K562 (cell line): ENCODE results near the gene LSR. TPM values are rescaled to one million over a fixed set of nuclear protein-coding genes. Genes with fewer than 3 reads are reported as not detected.

Experiments
- ARNT ChIP-seq, 2 experiments: fragments of 450-650 bp; IDR thresholded peaks; 2 replicates each; pipeline ENCODE4 v1.6.1; 2016; ENCODE audit warnings: mild to moderate bottlenecking in 1 of 2
- CXXC5 ChIP-seq: fragments of 250-450 bp; sonication (Bioruptor Pico); IDR thresholded peaks from 2 replicates; pipeline ENCODE4 v1.8.0; 2022; ENCODE audit warnings: inconsistent platforms, mild to moderate bottlenecking, moderate library complexity
- MLLT1 ChIP-seq, 2 experiments: fragments of 450-650 bp; IDR thresholded peaks; 2 replicates each; pipeline ENCODE4 v1.6.1; 2016
- NELFE ChIP-seq: IDR thresholded peaks from 2 replicates; pipeline ENCODE4 v1.6.1; 2011; ENCODE audit warnings: mild to moderate bottlenecking; ENCODE audit not compliant: insufficient read depth, insufficient read length
- RAD21 ChIP-seq, 2 experiments: fragments of 250-450 bp in 1 of 2; fragments of 450-650 bp in 1 of 2; sonication (Bioruptor Pico) in 1 of 2; formaldehyde crosslinking in 1 of 2; IDR thresholded peaks in 1 of 2; conservative IDR thresholded peaks in 1 of 2; 2 replicates each; pipeline versions ENCODE4 v1.4.0 to v1.8.0; 2020 to 2022; ENCODE audit warnings: mild to moderate bottlenecking in 2 of 2, moderate library complexity in 1 of 2
- SIN3A ChIP-seq, 2 experiments: fragments of 150-350 bp in 1 of 2; IDR thresholded peaks; 2 replicates each; pipeline ENCODE4 v1.6.1; 2011 to 2016; ENCODE audit warnings: borderline replicate concordance in 2 of 2, low read depth in 2 of 2, low read length in 2 of 2, mild to moderate bottlenecking in 2 of 2, moderate library complexity in 2 of 2; ENCODE audit not compliant: control insufficient read depth in 1 of 2
- SIRT6 ChIP-seq: IDR thresholded peaks from one replicate; pipeline ENCODE4 v1.6.1; 2012; ENCODE audit warnings: low read depth, mild to moderate bottlenecking, control low read depth, inconsistent platforms, low read length, moderate library complexity
- TEAD4 ChIP-seq, 2 experiments: sonication (generic) in 1 of 2; formaldehyde crosslinking in 1 of 2; IDR thresholded peaks; 2 replicates each; pipeline versions ENCODE4 v1.6.1 to v1.8.0; 2012 to 2022; ENCODE audit warnings: borderline replicate concordance in 1 of 2, inconsistent platforms in 1 of 2, low read length in 1 of 2, mild to moderate bottlenecking in 1 of 2, missing genetic modification reagents in 1 of 2
- THAP12 ChIP-seq: fragments of 250-450 bp; sonication (Bioruptor Pico); IDR thresholded peaks from 2 replicates; pipeline ENCODE4 v1.9.0; 2021; ENCODE audit warnings: mild to moderate bottlenecking, inconsistent platforms
- ZBTB40 ChIP-seq, 2 experiments: fragments of 450-650 bp in 1 of 2; sonication (generic) in 1 of 2; formaldehyde crosslinking in 1 of 2; IDR thresholded peaks; 2 replicates each; pipeline versions ENCODE4 v1.7.1 to v1.9.0; 2016 to 2022; ENCODE audit warnings: inconsistent platforms in 1 of 2, mild to moderate bottlenecking in 1 of 2, missing genetic modification reagents in 1 of 2
- ZNF134 ChIP-seq: fragments of 250-450 bp; sonication (Bioruptor Pico); conservative IDR thresholded peaks from 2 replicates; pipeline ENCODE4 v1.4.0; 2020
- ZNF175 ChIP-seq: fragments of 200-800 bp; sonication (Bioruptor generic); IDR thresholded peaks from 2 replicates; pipeline ENCODE4 v1.6.1; 2016; ENCODE audit warnings: low read depth, mild to moderate bottlenecking, missing genetic modification characterization, missing compliant biosample characterization
- ZNF583 ChIP-seq: fragments of 250-450 bp; sonication (Bioruptor Pico); IDR thresholded peaks from 2 replicates; pipeline ENCODE4 v1.4.0; 2020
- ZSCAN29 ChIP-seq: fragments of 450-650 bp; IDR thresholded peaks from 2 replicates; pipeline ENCODE4 v1.6.1; 2017
- polyA plus RNA-seq, 8 experiments: library from polyadenylated mRNA; depleted of rRNA in 4 of 8; stranded (reverse) in 5 of 8; unstranded in 3 of 8; fragments of >200 nt; fragmentation: Nextera tagmentation in 2 of 8; fragmentation: Illumina TruSeq in 1 of 8; extraction: Ambion mirVana in 2 of 8; extraction: Trizol in 1 of 8; gene quantifications; 2 replicates each; pipeline versions ENCODE4 v1.2.1 to v1.2.3, GENCODE V29; 2011 to 2014; ENCODE audit warnings: inconsistent platforms in 1 of 8, missing spikeins in 1 of 8
- total RNA-seq, 7 experiments: library from RNA; depleted of rRNA in 6 of 7; stranded (reverse); fragments of >200 nt in 6 of 7; fragmentation: Illumina TruSeq in 2 of 7; extraction: Trizol in 2 of 7; gene quantifications; 2 replicates each; pipeline versions ENCODE4 v1.2.1 to v1.2.3, GENCODE V29; 2011 to 2021; ENCODE audit warnings: low replicate concordance in 1 of 7

LSR gene
- total and polyA plus RNA-seq, 9 of the 15 experiments (the other 6 are each of a cell fraction or from before 2014, with no cell fraction given): 0.44 to 87.9 (median 28.0) TPM

- no peak for TF ChIP-seq MLLT1 (IDR thresholded peaks at IDR 0.05)
- no peak for TF ChIP-seq SIRT6
- TF ChIP-seq ZNF175 (CRISPR knock-in tag): no peak
- TF ChIP-seq RAD21 (CRISPR knock-in tag; conservative IDR thresholded peaks at IDR 0.05 in 1 of 2, IDR thresholded peaks at IDR 0.05 in 1 of 2): no peak
- TF ChIP-seq TEAD4 (IDR thresholded peaks at IDR 0.05; ENCODE audit: low read length): peak; percentile 43; the same call in 1 of the 2 replicates
- no peak for TF ChIP-seq TEAD4 (CRISPR knock-in tag; IDR thresholded peaks at IDR 0.05; ENCODE audit: borderline replicate concordance)
- no peak for TF ChIP-seq ZNF583 (CRISPR knock-in tag)
- no peak for TF ChIP-seq NELFE
- TF ChIP-seq ARNT (IDR thresholded peaks at IDR 0.05): no peak
- no peak for TF ChIP-seq ZBTB40 (IDR thresholded peaks at IDR 0.05)
- TF ChIP-seq ZBTB40 (CRISPR knock-in tag; IDR thresholded peaks at IDR 0.05): no peak
- TF ChIP-seq ZNF134 (CRISPR knock-in tag): no peak
- TF ChIP-seq ZSCAN29: no peak
- no peak for TF ChIP-seq THAP12 (CRISPR knock-in tag)
- TF ChIP-seq CXXC5: 0 out of 2 replicates have a peak, but pooled peaks have one; percentile 34
- TF ChIP-seq SIN3A (IDR thresholded peaks at IDR 0.05; ENCODE audit: borderline replicate concordance in 2 of 2, control insufficient read depth in 1 of 2, low read depth in 2 of 2, low read length in 2 of 2): no peak
Measured at GRCh38 chr19:35295792-35296462, 47.1 kb downstream of the LSR start (continued).
